ENCODE measurements around the gene SDR39U1. TPM values are rescaled to one million over a fixed set of nuclear protein-coding genes. Genes with fewer than 3 reads are reported as not detected.

Gene SDR39U1
- total RNA-seq, 4 donors from 2014 or later: 21.0 to 39.1 (median 30.2) TPM

DNA sequence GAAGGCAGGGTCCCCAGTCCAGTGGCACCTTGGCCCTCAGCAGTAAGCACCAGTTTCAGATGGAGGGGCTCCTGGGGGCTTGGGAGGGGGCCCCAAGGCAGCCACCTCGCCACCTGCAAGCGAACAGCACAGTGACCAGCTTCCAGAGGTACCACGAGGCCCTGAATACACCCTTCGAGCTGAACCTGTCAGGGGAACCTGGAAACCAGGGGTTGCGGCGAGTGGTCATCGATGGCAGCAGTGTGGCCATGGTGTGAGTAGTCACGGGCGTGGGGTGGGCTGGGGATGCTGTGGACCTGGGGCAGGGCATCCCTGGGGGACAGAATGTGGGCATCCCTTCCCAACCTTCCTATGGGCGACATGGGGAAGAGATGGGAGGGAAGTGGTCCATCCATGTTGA lies 32.6 kb downstream of the SDR39U1 start:
- peak in 1 of 2 donors; percentile 82 for DNase-seq (ENCODE audit: low spot score in 2 of 2)
- TF ChIP-seq, protein P1, sequence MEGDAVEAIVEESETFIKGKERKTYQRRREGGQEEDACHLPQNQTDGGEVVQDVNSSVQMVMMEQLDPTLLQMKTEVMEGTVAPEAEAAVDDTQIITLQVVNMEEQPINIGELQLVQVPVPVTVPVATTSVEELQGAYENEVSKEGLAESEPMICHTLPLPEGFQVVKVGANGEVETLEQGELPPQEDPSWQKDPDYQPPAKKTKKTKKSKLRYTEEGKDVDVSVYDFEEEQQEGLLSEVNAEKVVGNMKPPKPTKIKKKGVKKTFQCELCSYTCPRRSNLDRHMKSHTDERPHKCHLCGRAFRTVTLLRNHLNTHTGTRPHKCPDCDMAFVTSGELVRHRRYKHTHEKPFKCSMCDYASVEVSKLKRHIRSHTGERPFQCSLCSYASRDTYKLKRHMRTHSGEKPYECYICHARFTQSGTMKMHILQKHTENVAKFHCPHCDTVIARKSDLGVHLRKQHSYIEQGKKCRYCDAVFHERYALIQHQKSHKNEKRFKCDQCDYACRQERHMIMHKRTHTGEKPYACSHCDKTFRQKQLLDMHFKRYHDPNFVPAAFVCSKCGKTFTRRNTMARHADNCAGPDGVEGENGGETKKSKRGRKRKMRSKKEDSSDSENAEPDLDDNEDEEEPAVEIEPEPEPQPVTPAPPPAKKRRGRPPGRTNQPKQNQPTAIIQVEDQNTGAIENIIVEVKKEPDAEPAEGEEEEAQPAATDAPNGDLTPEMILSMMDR (IDR thresholded peaks at IDR 0.05): no peak
- TF ChIP-seq POLR2A (IDR thresholded peaks at IDR 0.05): no peak
- no peak overlapping the region for H3K4me3 ChIP-seq (ENCODE audit: low read depth, poor library complexity, severe bottlenecking)
- intact Hi-C loops (cut with DNase I; ENCODE audit: low total_unique reads): no loop called here
- 95% methylated on average over 10 of the region's 10 CpGs for WGBS, 2 donors

DNA sequence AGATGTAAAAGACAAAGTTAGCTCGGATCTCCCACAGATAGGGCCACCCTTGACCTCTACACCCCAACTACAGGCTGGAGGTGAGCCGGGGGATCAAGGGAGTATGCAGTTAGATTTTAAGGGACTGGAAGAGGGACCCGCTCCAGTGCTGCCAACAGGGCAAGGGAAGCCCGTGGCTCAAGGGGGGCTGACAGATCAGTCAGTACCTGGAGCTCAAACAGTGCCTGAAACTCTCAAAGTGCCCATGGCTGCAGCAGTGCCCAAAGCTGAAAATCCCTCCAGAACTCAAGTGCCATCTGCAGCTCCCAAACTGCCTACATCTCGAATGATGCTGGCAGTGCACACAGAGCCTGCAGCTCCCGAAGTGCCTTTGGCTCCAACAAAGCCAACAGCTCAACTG lies 33.4 kb downstream of the SDR39U1 start:
- 82 to 89% methylated on average over 6 of the region's 6 CpGs for WGBS, 2 donors
- peak in 1 of 2 donors; percentile 69 for DNase-seq (ENCODE audit: low spot score in 2 of 2)
- TF ChIP-seq, protein P1 (IDR thresholded peaks at IDR 0.05): no peak
- TF ChIP-seq POLR2A (IDR thresholded peaks at IDR 0.05): no peak
- intact Hi-C loops (cut with DNase I; ENCODE audit: low total_unique reads): no loop called here
- no peak overlapping the region for H3K4me3 ChIP-seq (ENCODE audit: low read depth, poor library complexity, severe bottlenecking)

DNA sequence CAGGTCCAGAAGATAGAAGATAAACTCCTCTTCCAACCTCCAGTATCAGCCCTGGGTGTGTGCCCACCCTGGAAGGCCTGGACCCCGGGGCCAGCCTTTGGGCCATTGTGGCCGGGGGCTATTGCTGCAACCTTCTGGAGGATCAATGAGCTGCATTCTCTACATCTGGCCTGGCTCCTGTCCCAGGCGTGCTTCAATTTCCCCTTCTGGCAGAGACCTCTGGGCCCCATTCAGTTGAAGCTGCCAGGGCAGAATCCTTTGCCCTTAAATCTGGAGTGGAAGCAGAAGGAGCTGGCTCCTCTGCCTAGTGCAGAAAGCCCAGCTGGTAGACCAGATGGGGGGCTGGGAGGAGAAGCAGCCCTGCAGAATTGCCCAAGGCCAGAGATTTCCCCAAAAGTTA lies 33.8 kb downstream of the SDR39U1 start:
- WGBS, 2 donors: 71 to 73% methylated on average over 2 of the region's 3 CpGs
- peak in 1 of 2 donors; percentile 64 for DNase-seq (ENCODE audit: low spot score in 2 of 2)
- intact Hi-C loops (cut with DNase I; ENCODE audit: low total_unique reads): no loop called here
- TF ChIP-seq, protein P1 (IDR thresholded peaks at IDR 0.05): no peak
- no peak for TF ChIP-seq POLR2A (IDR thresholded peaks at IDR 0.05)
- no peak overlapping the region for H3K4me3 ChIP-seq (ENCODE audit: low read depth, poor library complexity, severe bottlenecking)

DNA sequence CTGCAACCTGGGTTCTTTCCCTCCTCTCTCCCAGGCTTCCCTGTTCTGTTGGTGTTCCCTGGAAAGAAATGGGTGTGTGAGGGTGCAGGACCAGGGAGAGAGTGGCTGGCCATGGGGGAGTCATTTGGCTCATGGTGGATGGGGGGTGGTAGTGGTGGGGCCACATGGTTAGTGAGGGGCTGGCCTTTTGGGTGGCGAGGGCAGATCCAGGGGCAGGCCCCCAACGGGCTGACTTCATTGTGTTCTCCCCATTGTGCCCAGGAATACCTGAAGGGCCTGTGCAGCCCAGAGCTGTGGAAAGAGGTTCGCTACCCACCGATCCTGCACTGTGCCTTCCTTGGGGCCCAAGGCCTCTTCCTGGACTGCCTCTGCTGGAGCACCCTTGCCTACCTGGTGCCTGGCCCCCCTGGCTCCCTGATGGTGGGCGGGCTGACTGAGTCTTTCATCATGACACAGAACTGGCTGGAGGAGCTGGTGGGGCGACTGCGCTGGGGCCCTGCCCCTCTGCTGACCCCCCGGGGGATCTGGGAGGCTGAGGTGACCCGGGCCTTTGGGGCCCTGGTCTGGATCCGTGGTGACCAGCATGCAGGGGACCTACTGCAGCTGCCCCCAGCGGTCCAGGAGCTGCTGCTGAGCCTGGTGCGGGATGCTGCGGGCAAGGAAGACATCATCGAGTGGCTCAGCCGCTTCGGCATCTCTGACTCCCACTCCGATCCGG lies 34.8 kb downstream of the SDR39U1 start:
- peak in 1 of 2 donors; percentile 79 for DNase-seq (ENCODE audit: low spot score in 2 of 2)
- 91 to 97% methylated on average over 12 to 18 of the region's 18 CpGs for WGBS, 2 donors
- intact Hi-C loops (cut with DNase I; ENCODE audit: low total_unique reads): no loop called here
- TF ChIP-seq, protein P1 (IDR thresholded peaks at IDR 0.05): no peak
- no peak for TF ChIP-seq POLR2A (IDR thresholded peaks at IDR 0.05)
- H3K4me3 ChIP-seq (ENCODE audit: low read depth, poor library complexity, severe bottlenecking): no peak overlapping the region

DNA sequence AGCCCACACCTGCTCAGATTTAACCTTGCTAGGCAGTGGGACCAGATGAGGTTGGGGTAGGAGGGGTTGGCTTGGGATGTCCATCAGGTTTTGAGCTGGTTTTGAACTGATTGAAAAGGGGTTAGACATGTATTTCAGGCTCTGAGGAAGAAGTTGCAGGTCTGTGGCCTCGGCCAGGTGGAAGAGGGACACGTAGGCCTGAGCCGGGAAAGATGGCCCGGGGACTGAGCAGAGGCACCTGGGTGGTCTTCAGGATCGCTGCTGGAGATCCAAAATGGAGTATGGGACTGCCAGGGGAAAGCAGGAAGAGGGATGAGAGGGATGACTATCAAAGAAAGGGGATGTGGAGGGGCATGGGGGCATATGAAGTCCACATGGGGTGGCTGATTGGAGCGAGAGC lies 36.2 kb downstream of the SDR39U1 start:
- intact Hi-C loops (cut with DNase I; ENCODE audit: low total_unique reads): no loop called here
- no peak for TF ChIP-seq POLR2A (IDR thresholded peaks at IDR 0.05)
- TF ChIP-seq, protein P1 (IDR thresholded peaks at IDR 0.05): no peak
- DNase-seq (ENCODE audit: low spot score in 2 of 2): peak in 1 of 2 donors; percentile 65
- no peak overlapping the region for H3K4me3 ChIP-seq (ENCODE audit: low read depth, poor library complexity, severe bottlenecking)
- 88 to 93% methylated on average over 6 of the region's 6 CpGs for WGBS, 2 donors

DNA sequence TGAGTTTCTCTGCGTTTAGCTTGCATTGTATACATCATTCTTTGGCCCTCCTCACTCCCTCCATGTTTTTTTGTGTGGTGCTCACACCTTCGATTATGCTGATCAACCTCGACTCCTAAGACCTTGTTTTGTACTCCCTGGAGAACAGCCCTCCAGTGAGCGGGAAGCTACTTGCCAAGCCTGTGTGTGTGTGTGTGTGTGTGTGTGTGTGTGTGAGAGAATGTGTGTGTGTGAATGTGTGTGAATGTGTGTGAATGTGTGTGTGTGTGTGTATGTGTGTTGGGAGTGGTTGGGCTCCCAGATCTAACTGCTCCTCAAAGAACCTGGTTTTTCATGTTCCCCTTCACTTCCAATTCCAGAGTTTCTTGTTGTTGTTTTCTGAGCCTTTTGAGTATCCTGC lies 37.8 kb downstream of the SDR39U1 start:
- WGBS, 2 donors: 55 to 74% methylated on average over 4 of the region's 4 CpGs
- H3K4me3 ChIP-seq (ENCODE audit: low read depth, poor library complexity, severe bottlenecking): no peak overlapping the region
- intact Hi-C loops (cut with DNase I; ENCODE audit: low total_unique reads): no loop called here
- DNase-seq (ENCODE audit: low spot score in 2 of 2): peak in 1 of 2 donors; percentile 12
- TF ChIP-seq, protein P1 (IDR thresholded peaks at IDR 0.05): no peak
- no peak for TF ChIP-seq POLR2A (IDR thresholded peaks at IDR 0.05)

Measured in lower leg skin (tissue), 4 donors.